ENCODE data around the gene RIMKLB.

DNA sequence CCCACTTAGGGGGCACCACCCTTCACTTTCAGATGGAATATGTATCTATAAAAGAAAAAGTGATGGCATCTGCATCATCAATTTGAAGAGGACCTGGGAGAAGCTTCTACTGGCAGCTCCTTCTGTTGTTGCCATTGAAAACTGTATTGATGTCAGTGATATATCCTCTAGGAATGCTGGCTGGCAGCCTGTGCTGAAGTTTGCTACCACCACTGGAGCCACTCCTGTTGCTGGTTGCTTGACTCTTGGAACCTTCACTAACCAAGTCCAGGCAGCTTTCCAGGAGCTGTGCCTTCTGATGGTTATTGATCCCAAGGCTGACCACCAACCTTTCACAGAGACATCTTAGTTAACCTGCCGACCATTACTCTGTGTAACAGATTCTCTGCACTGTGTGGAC is 44.7 kb downstream of the RIMKLB start:
- TF ChIP-seq TAF1 (IDR thresholded peaks at IDR 0.05; ENCODE audit: borderline replicate concordance, insufficient read depth, low read length) (no peak), POLR2AphosphoS5 (IDR thresholded peaks at IDR 0.05; ENCODE audit: low read depth, low read length) (no peak)

Measured in PFSK-1 (cell line).